Nephron progenitor cell (in vitro differentiated cells): ENCODE measurements around the gene EPB41L4A.
A peak's percentile ranks its signal among the peaks of the same experiment; 100 is the strongest.
"Not testable (repeated sequence)": the region's sequence is repeated elsewhere in the genome, so short reads cannot be mapped to it uniquely, and the experiment has no call there.

Experiments used
- DNase-seq: peaks from one replicate; pipeline ENCODE4 v3.0.0; 2021
- H3K27ac Mint-ChIP-seq: 2 replicates; pipeline ENCODE4 v1.8.0; 2021; ENCODE audit warnings: mild to moderate bottlenecking, moderate library complexity, mixed read lengths
- H3K27me3 Mint-ChIP-seq: 2 replicates; pipeline ENCODE4 v1.8.0; 2021; ENCODE audit warnings: mild to moderate bottlenecking, low read depth, mixed read lengths; ENCODE audit not compliant: poor library complexity
- H3K36me3 Mint-ChIP-seq: 2 replicates; pipeline ENCODE4 v1.8.0; 2021; ENCODE audit warnings: low read depth, mixed read lengths
- H3K4me1 Mint-ChIP-seq: 2 replicates; pipeline ENCODE4 v1.8.0; 2021; ENCODE audit warnings: mixed read lengths
- H3K4me3 Mint-ChIP-seq: 2 replicates; pipeline ENCODE4 v1.8.0; 2021; ENCODE audit warnings: mild to moderate bottlenecking, moderate library complexity, mixed read lengths
- H3K9me3 Mint-ChIP-seq: 2 replicates; pipeline ENCODE4 v1.8.0; 2021; ENCODE audit warnings: mild to moderate bottlenecking, moderate library complexity, mixed read lengths
- TF ChIP-seq, protein P1 (sequence below): fragments of 200-600 bp; sonication (generic); IDR thresholded peaks from 2 replicates; pipeline ENCODE4 v1.5.0; 2021; ENCODE audit warnings: antibody characterized with exemption

EPB41L4A gene

DNA sequence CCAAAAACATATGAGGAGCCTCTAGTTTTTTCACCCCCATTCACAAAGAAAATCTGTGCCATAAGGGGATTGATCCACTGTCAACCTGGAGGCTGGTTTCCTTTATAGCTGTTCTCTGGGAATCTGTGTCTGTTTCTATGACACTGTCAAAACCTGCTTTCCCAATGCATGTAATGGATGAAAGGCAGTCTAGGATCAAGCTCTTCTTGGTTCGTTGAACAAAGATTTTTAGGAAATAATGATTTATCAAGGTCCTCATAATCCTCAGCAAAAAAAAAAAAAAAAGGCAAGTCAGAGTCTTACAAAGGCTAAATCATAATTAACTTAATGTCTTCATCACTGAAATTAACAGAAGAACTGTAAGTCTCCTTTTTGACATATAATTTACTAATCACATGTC is 16.0 kb downstream of the EPB41L4A start:
- no peaks in the 10 kb centered on the region for H3K9me3 Mint-ChIP-seq
- peaks cover 11% of the 10 kb centered on the region for H3K27me3 Mint-ChIP-seq
- no peak for DNase-seq
- H3K27ac Mint-ChIP-seq = no peak overlapping the region
- H3K4me3 Mint-ChIP-seq = no peak overlapping the region
- no peaks in the 10 kb centered on the region for H3K4me1 Mint-ChIP-seq
- TF ChIP-seq, protein P1, sequence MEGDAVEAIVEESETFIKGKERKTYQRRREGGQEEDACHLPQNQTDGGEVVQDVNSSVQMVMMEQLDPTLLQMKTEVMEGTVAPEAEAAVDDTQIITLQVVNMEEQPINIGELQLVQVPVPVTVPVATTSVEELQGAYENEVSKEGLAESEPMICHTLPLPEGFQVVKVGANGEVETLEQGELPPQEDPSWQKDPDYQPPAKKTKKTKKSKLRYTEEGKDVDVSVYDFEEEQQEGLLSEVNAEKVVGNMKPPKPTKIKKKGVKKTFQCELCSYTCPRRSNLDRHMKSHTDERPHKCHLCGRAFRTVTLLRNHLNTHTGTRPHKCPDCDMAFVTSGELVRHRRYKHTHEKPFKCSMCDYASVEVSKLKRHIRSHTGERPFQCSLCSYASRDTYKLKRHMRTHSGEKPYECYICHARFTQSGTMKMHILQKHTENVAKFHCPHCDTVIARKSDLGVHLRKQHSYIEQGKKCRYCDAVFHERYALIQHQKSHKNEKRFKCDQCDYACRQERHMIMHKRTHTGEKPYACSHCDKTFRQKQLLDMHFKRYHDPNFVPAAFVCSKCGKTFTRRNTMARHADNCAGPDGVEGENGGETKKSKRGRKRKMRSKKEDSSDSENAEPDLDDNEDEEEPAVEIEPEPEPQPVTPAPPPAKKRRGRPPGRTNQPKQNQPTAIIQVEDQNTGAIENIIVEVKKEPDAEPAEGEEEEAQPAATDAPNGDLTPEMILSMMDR = no peak
- no peaks in the 10 kb centered on the region for H3K36me3 Mint-ChIP-seq

GRCh38 chr5:112401924-112402323 is 17.2 kb downstream of the EPB41L4A start:
- DNase-seq = no peak
- Mint-ChIP-seq H3K9me3 (no peaks in the 10 kb centered on the region), H3K27me3 (peaks cover 10% of the 10 kb centered on the region), H3K4me1 (no peaks in the 10 kb centered on the region), H3K27ac (no peak overlapping the region), H3K36me3 (no peaks in the 10 kb centered on the region), H3K4me3 (no peak overlapping the region)
- TF ChIP-seq, protein P1 = no peak

- Mint-ChIP-seq H3K36me3 (no peaks in the 10 kb centered on the region), H3K4me3 (no peak overlapping the region), H3K4me1 (no peaks in the 10 kb centered on the region), H3K27me3 (peaks cover 13% of the 10 kb centered on the region), H3K9me3 (peaks cover 16% of the 10 kb centered on the region), H3K27ac (no peak overlapping the region)
- TF ChIP-seq, protein P1 = no peak
- DNase-seq = no peak
Measured at GRCh38 chr5:112397690-112398089, 21.4 kb downstream of the EPB41L4A start.

DNA sequence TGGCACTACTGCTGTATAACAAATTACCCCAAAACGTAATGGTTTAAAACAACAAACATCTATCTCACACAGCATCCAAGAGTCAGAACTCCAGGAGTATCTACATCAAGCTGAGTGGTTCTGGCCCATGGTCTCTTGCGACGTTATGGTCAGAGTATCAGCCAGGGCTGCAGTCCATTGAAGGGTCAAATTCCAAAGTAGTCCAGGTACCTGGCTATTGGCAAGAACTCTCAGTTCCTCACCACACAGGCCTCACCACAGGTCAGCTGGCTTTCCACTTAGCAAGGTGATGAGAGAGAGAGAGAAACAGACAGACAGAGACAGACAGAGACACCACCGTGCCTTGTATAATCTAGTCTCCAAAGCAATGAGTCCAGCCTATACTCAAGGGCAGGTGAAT is 22.6 kb downstream of the EPB41L4A start:
- no peak overlapping the region for H3K4me3 Mint-ChIP-seq
- TF ChIP-seq, protein P1 = no peak
- H3K27ac Mint-ChIP-seq = no peak overlapping the region
- no peak for DNase-seq
- no peaks in the 10 kb centered on the region for H3K36me3 Mint-ChIP-seq
- H3K27me3 Mint-ChIP-seq = peaks cover 19% of the 10 kb centered on the region
- no peaks in the 10 kb centered on the region for H3K4me1 Mint-ChIP-seq
- peaks cover 20% of the 10 kb centered on the region for H3K9me3 Mint-ChIP-seq

GRCh38 chr5:112395299-112395698 is 23.8 kb downstream of the EPB41L4A start:
- not testable (repeated sequence) for H3K4me1 Mint-ChIP-seq, H3K4me3 Mint-ChIP-seq, H3K27ac Mint-ChIP-seq, H3K36me3 Mint-ChIP-seq, DNase-seq
- H3K9me3 Mint-ChIP-seq = peaks cover 23% of the 10 kb centered on the region
- H3K27me3 Mint-ChIP-seq = peaks cover 16% of the 10 kb centered on the region

GRCh38 chr5:112390327-112390726 is 28.8 kb downstream of the EPB41L4A start:
- no peak overlapping the region for H3K27ac Mint-ChIP-seq
- peaks cover 20% of the 10 kb centered on the region for H3K9me3 Mint-ChIP-seq
- TF ChIP-seq, protein P1 = no peak
- peaks cover 16% of the 10 kb centered on the region for H3K27me3 Mint-ChIP-seq
- no peaks in the 10 kb centered on the region for H3K36me3 Mint-ChIP-seq
- no peak overlapping the region for H3K4me3 Mint-ChIP-seq
- peaks cover 41% of the 10 kb centered on the region for H3K4me1 Mint-ChIP-seq
- peak; percentile 16 for DNase-seq
